ENCODE results near the gene CPNE2. TPM values are rescaled to one million over a fixed set of nuclear protein-coding genes. Genes with fewer than 3 reads are reported as not detected.

CPNE2 gene
- total RNA-seq, 1 experiment from 2014 or later, result 35.2 TPM

GRCh38 chr16:57102888-57103851 is 10.8 kb downstream of the CPNE2 start:
- no peaks in the 10 kb centered on the region for H3K79me2 ChIP-seq (ENCODE audit: low read depth)
- no peaks in the 10 kb centered on the region for H3K9me2 ChIP-seq (ENCODE audit: insufficient read depth)
- H3K9me3 ChIP-seq (ENCODE audit: insufficient read depth, low read depth), result no peaks in the 10 kb centered on the region
- TF ChIP-seq, protein P1, sequence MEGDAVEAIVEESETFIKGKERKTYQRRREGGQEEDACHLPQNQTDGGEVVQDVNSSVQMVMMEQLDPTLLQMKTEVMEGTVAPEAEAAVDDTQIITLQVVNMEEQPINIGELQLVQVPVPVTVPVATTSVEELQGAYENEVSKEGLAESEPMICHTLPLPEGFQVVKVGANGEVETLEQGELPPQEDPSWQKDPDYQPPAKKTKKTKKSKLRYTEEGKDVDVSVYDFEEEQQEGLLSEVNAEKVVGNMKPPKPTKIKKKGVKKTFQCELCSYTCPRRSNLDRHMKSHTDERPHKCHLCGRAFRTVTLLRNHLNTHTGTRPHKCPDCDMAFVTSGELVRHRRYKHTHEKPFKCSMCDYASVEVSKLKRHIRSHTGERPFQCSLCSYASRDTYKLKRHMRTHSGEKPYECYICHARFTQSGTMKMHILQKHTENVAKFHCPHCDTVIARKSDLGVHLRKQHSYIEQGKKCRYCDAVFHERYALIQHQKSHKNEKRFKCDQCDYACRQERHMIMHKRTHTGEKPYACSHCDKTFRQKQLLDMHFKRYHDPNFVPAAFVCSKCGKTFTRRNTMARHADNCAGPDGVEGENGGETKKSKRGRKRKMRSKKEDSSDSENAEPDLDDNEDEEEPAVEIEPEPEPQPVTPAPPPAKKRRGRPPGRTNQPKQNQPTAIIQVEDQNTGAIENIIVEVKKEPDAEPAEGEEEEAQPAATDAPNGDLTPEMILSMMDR (conservative IDR thresholded peaks at IDR 0.05), result no peak
- no peak for TF ChIP-seq EZH2 (IDR thresholded peaks at IDR 0.05; ENCODE audit: low read depth)
- intact Hi-C loops (cut with micrococcal nuclease; ENCODE audit: unreplicated experiment), result no loop called here
- H3K27me3 ChIP-seq (ENCODE audit: insufficient read depth, low read depth), result no peaks in the 10 kb centered on the region
- ChIA-PET POLR2A (ENCODE audit: unreplicated experiment) (no interaction called here), CTCF (no interaction called here)
- H2AFZ ChIP-seq, result no peak overlapping the region
- no peak overlapping the region for H3K27ac ChIP-seq
- H3F3A ChIP-seq (ENCODE audit: insufficient read depth, low read depth), result 0 out of 2 replicates have a peak, but pooled peaks cover 8% of the 10 kb centered on the region
- H3K4me2 ChIP-seq, result no peak overlapping the region
- H3K4me3 ChIP-seq, result no peak overlapping the region
- H3K36me3 ChIP-seq (ENCODE audit: low read depth), result no peaks in the 10 kb centered on the region
- no peaks in the 10 kb centered on the region for H4K20me1 ChIP-seq (ENCODE audit: insufficient read depth)
- no TSS peak for BruUV-seq (replicated peaks)
- peaks cover 9% of the 10 kb centered on the region for H3K4me1 ChIP-seq (replicated peaks; ENCODE audit: insufficient read depth)
- DNase-seq, result no peak

- TF ChIP-seq EZH2 (IDR thresholded peaks at IDR 0.05; ENCODE audit: low read depth), result no peak
- TF ChIP-seq, protein P1 (conservative IDR thresholded peaks at IDR 0.05), result no peak
- 0 out of 2 replicates have a peak, but pooled peaks cover 7% of the 10 kb centered on the region for H3F3A ChIP-seq (ENCODE audit: insufficient read depth, low read depth)
- H3K79me2 ChIP-seq (ENCODE audit: low read depth), result no peaks in the 10 kb centered on the region
- H4K20me1 ChIP-seq (ENCODE audit: insufficient read depth), result no peaks in the 10 kb centered on the region
- no peak overlapping the region for H3K4me3 ChIP-seq
- no peak overlapping the region for H3K4me2 ChIP-seq
- H3K4me1 ChIP-seq (replicated peaks; ENCODE audit: insufficient read depth), result peaks cover 7% of the 10 kb centered on the region
- intact Hi-C loops (cut with micrococcal nuclease; ENCODE audit: unreplicated experiment), result no loop called here
- no peak for DNase-seq
- no peak overlapping the region for H3K27ac ChIP-seq
- H3K36me3 ChIP-seq (ENCODE audit: low read depth), result no peaks in the 10 kb centered on the region
- no TSS peak for BruUV-seq (replicated peaks)
- no peaks in the 10 kb centered on the region for H3K9me2 ChIP-seq (ENCODE audit: insufficient read depth)
- H3K27me3 ChIP-seq (ENCODE audit: insufficient read depth, low read depth), result no peaks in the 10 kb centered on the region
- H3K9me3 ChIP-seq (ENCODE audit: insufficient read depth, low read depth), result no peaks in the 10 kb centered on the region
- POLR2A ChIA-PET (ENCODE audit: unreplicated experiment), result no interaction called here
- no peak overlapping the region for H2AFZ ChIP-seq
- CTCF ChIA-PET, result no interaction called here
Observed at GRCh38 chr16:57104706-57105105, 12.3 kb downstream of the CPNE2 start.

GRCh38 chr16:57105184-57105583 is 12.8 kb downstream of the CPNE2 start:
- POLR2A ChIA-PET (ENCODE audit: unreplicated experiment), result no interaction called here

More at GRCh38 chr16:57105184-57105583, 12.8 kb downstream of the CPNE2 start:
- Histone ChIP-seq H3K27me3 (ENCODE audit: insufficient read depth, low read depth) (no peaks in the 10 kb centered on the region), H4K20me1 (ENCODE audit: insufficient read depth) (no peaks in the 10 kb centered on the region), H3K9me3 (ENCODE audit: insufficient read depth, low read depth) (no peaks in the 10 kb centered on the region), H2AFZ (no peak overlapping the region), H3K4me1 (replicated peaks; ENCODE audit: insufficient read depth) (peaks cover 3% of the 10 kb centered on the region; the same call in 1 of the 2 replicates), H3K4me2 (no peak overlapping the region), H3K36me3 (ENCODE audit: low read depth) (no peaks in the 10 kb centered on the region), H3K4me3 (no peak overlapping the region), H3K9me2 (ENCODE audit: insufficient read depth) (no peaks in the 10 kb centered on the region), H3K79me2 (ENCODE audit: low read depth) (no peaks in the 10 kb centered on the region), H3K27ac (no peak overlapping the region), H3F3A (ENCODE audit: insufficient read depth, low read depth) (0 out of 2 replicates have a peak, but pooled peaks cover 3% of the 10 kb centered on the region)
- intact Hi-C loops (cut with micrococcal nuclease; ENCODE audit: unreplicated experiment), result no loop called here
- no peak for DNase-seq
- no TSS peak for BruUV-seq (replicated peaks)
- TF ChIP-seq EZH2 (IDR thresholded peaks at IDR 0.05; ENCODE audit: low read depth), result no peak
- TF ChIP-seq, protein P1 (conservative IDR thresholded peaks at IDR 0.05), result no peak
- CTCF ChIA-PET, result no interaction called here
